Panc1 (cell line): ENCODE data around the gene SH3GLB1. TPM values are rescaled to one million over a fixed set of nuclear protein-coding genes. Genes with fewer than 3 reads are reported as not detected.

Experiments
- ATAC-seq: fragments of 200-7000 bp; cut with Tn5 transposase; 2 replicates; pipeline ENCODE4 v1.9.1; 2020; ENCODE audit warnings: mild to moderate bottlenecking, moderate library complexity
- BruUV-seq: library from RNA; stranded (reverse); fragments of 400-500 nt; replicated peaks from 2 replicates; lab custom pipeline; 2021; lab: Mats Ljungman, UMichigan
- CTCF ChIA-PET: fragments of 300-600 bp; sonication (Branson Sonifier 250); formaldehyde crosslinking; loops from one replicate; lab custom pipeline; 2022; ENCODE audit warnings: antibody characterized with exemption; lab: Charles Lee
- POLR2A ChIA-PET: fragments of 300-600 bp; sonication (Branson Sonifier 250); formaldehyde crosslinking; loops from one replicate; lab custom pipeline; 2022; ENCODE audit warnings: antibody characterized with exemption; lab: Charles Lee
- DNase-seq: peaks from one replicate; pipeline ENCODE4 v3.0.0-alpha.2; 2010; ENCODE audit warnings: low read depth, low spot score
- H3K27ac ChIP-seq: 2 replicates; pipeline ENCODE4 v1.5.1; 2011; ENCODE audit warnings: mild to moderate bottlenecking, low read length, inconsistent platforms
- H3K27me3 ChIP-seq: fragments of 200-500 bp; sonication (Bioruptor generic); 2 replicates; pipeline ENCODE4 v1.6.0; 2014; ENCODE audit warnings: low read length, inconsistent platforms; ENCODE audit not compliant: control insufficient read depth, insufficient read depth
- H3K36me3 ChIP-seq: fragments of 200-500 bp; sonication (Bioruptor generic); 2 replicates; pipeline ENCODE4 v1.5.1; 2014; ENCODE audit warnings: inconsistent platforms, mild to moderate bottlenecking, low read length, moderate library complexity; ENCODE audit not compliant: control insufficient read depth, insufficient read depth
- H3K4me1 ChIP-seq: 2 replicates; pipeline ENCODE4 v1.5.1; 2011; ENCODE audit warnings: inconsistent platforms, mild to moderate bottlenecking, low read length, moderate library complexity; ENCODE audit not compliant: control insufficient read depth, insufficient read depth
- H3K4me3 ChIP-seq, 2 experiments: 2 replicates each; pipeline ENCODE4 v1.5.1; 2011 to 2012; ENCODE audit warnings: low read depth in 2 of 2, low read length in 2 of 2, mild to moderate bottlenecking in 2 of 2, inconsistent platforms in 1 of 2, moderate library complexity in 1 of 2
- H3K9me3 ChIP-seq: fragments of 200-500 bp; sonication (Bioruptor generic); 2 replicates; pipeline ENCODE4 v1.5.1; 2014; ENCODE audit warnings: low read depth, mild to moderate bottlenecking, inconsistent platforms, low read length, moderate library complexity; ENCODE audit not compliant: control insufficient read depth, insufficient read depth
- CTCF ChIP-seq: fragments of 450-650 bp; IDR thresholded peaks from 2 replicates; pipeline ENCODE4 v1.5.1; 2017; ENCODE audit warnings: mild to moderate bottlenecking
- POLR2AphosphoS5 ChIP-seq: IDR thresholded peaks from 2 replicates; pipeline ENCODE4 v1.6.1; 2012; ENCODE audit warnings: mild to moderate bottlenecking, low read depth, low read length, moderate library complexity
- REST ChIP-seq, 2 experiments: IDR thresholded peaks; 2 replicates each; pipeline ENCODE4 v1.6.1; 2011 to 2012; ENCODE audit warnings: low read depth in 2 of 2, control low read depth in 1 of 2, low read length in 1 of 2, mild to moderate bottlenecking in 1 of 2, moderate library complexity in 1 of 2; ENCODE audit not compliant: insufficient read depth in 1 of 2
- SIN3A ChIP-seq: IDR thresholded peaks from 2 replicates; pipeline ENCODE4 v1.6.1; 2012; ENCODE audit warnings: low read depth, mild to moderate bottlenecking, low read length, moderate library complexity, borderline replicate concordance; ENCODE audit not compliant: insufficient read depth
- TCF7L2 ChIP-seq: IDR thresholded peaks from 2 replicates; pipeline ENCODE4 v1.6.1; 2011; ENCODE audit warnings: mild to moderate bottlenecking, low read depth, low read length, inconsistent platforms
- in situ Hi-C: cut with HindIII; loops from 2 replicates; pipeline ENCODE4 v1.10.0; 2016; ENCODE audit warnings: low sequenced_read_pairs, low pct_unique_long_range_greater_than_20kb
- intact Hi-C: fragments of 100-400 bp; cut with micrococcal nuclease; formaldehyde crosslinking; loops from one replicate; pipeline ENCODE4 v1.10.0; 2022; ENCODE audit not compliant: unreplicated experiment
- total RNA-seq: library from RNA; stranded (reverse); gene quantifications from one replicate; pipeline ENCODE4 v1.2.1, GENCODE V29; 2021; ENCODE audit not compliant: unreplicated experiment

The SH3GLB1 gene
- total RNA-seq, 1 experiment from 2014 or later: 94.3 TPM

- intact Hi-C loops (no loop called here), in situ Hi-C loops (no loop called here)
- Histone ChIP-seq H3K36me3 (no peaks in the 10 kb centered on the region), H3K9me3 (no peaks in the 10 kb centered on the region), H3K27ac (no peak overlapping the region), H3K4me3 (no peak overlapping the region), H3K27me3 (no peaks in the 10 kb centered on the region), H3K4me1 (peaks cover 5% of the 10 kb centered on the region; the same call in 1 of the 2 replicates)
- POLR2A ChIA-PET: no interaction called here
- ATAC-seq (no peak), DNase-seq (no peak)
- no TSS peak for BruUV-seq
- no peak for TF ChIP-seq CTCF
- no peak for TF ChIP-seq REST (IDR thresholded peaks at IDR 0.05; ENCODE audit: insufficient read depth in 1 of 2, low read depth in 2 of 2, low read length in 1 of 2)
- TF ChIP-seq POLR2AphosphoS5: no peak
- TF ChIP-seq SIN3A: no peak
- TF ChIP-seq TCF7L2: no peak
- CTCF ChIA-PET: no interaction called here
These were observed 74.3 kb downstream of the SH3GLB1 start for GRCh38 chr1:86778569-86779239.

- Histone ChIP-seq H3K36me3 (no peaks in the 10 kb centered on the region), H3K4me3 (no peak overlapping the region), H3K27ac (no peak overlapping the region), H3K4me1 (no peaks in the 10 kb centered on the region), H3K27me3 (no peaks in the 10 kb centered on the region), H3K9me3 (no peaks in the 10 kb centered on the region)
- TF ChIP-seq POLR2AphosphoS5: no peak
- no peak for TF ChIP-seq SIN3A
- no peak for TF ChIP-seq REST (IDR thresholded peaks at IDR 0.05; ENCODE audit: insufficient read depth in 1 of 2, low read depth in 2 of 2, low read length in 1 of 2)
- TF ChIP-seq CTCF: no peak
- in situ Hi-C loops (no loop called here), intact Hi-C loops (no loop called here)
- ATAC-seq (peak; percentile 57), DNase-seq (no peak)
- CTCF ChIA-PET: interaction anchor here (0.7 kb wide), 1 partner anchor 216 kb away, joined by 8 read pairs; no protein-coding TSS in a partner anchor
- POLR2A ChIA-PET: no interaction called here
- no TSS peak for BruUV-seq
These were observed 75.2 kb downstream of the SH3GLB1 start for GRCh38 chr1:86779308-86780191.
